Measurements from ENCODE around the gene NPM3. TPM values are rescaled to one million over a fixed set of nuclear protein-coding genes. Genes with fewer than 3 reads are reported as not detected.

NPM3 gene
- total and polyA plus RNA-seq, 2 of the 13 experiments (the other 11 are each of a cell fraction or from before 2014, with no cell fraction given): 47.6 to 129 TPM

DNA sequence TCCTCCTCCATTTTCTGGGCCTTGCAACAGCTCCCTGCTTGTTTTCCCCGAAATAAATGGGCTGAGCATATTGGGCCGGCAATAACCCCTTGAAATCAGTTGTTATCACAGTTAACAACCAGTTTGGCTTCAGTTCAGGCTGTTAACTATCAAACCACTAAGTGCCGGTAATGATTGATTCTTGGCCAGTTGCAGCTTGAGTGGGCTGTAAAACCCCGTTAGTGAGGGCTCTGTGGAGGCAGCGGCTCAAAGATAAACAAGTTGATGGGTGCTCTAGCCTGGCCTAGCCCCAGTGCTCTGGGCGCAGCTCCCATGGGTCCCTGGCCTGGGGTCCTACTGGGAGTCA, 15.7 kb downstream of the NPM3 start (continued):
- TF ChIP-seq ZNF367 (CRISPR knock-in tag; IDR thresholded peaks at IDR 0.05; ENCODE audit: borderline replicate concordance) (no peak), ZNF382 (CRISPR knock-in tag; IDR thresholded peaks at IDR 0.05; ENCODE audit: borderline replicate concordance) (no peak), GABPB1 (CRISPR knock-in tag; IDR thresholded peaks at IDR 0.05) (no peak), NFAT5 (CRISPR knock-in tag; IDR thresholded peaks at IDR 0.05) (no peak), MEF2D (CRISPR knock-in tag; IDR thresholded peaks at IDR 0.05) (no peak), SNAPC2 (CRISPR knock-in tag; IDR thresholded peaks at IDR 0.05) (no peak), ZNF232 (CRISPR knock-in tag; IDR thresholded peaks at IDR 0.05; ENCODE audit: borderline replicate concordance) (no peak), ZBTB2 (CRISPR knock-in tag; IDR thresholded peaks at IDR 0.05; ENCODE audit: low read depth) (no peak), ZNF225 (CRISPR knock-in tag; IDR thresholded peaks at IDR 0.05) (no peak), ZNF616 (CRISPR knock-in tag; IDR thresholded peaks at IDR 0.05; ENCODE audit: low read depth) (no peak), EED (CRISPR knock-in tag; IDR thresholded peaks at IDR 0.05) (no peak)

Measured in HepG2 (cell line).